Cardiac muscle cell (in vitro differentiated cells and primary cell): ENCODE measurements around the gene ADAMTSL1. TPM values are rescaled to one million over a fixed set of nuclear protein-coding genes. Genes with fewer than 3 reads are reported as not detected.

ENCODE experiments used
- DNase-seq, 2 donors: peaks; one replicate each; pipeline versions ENCODE4 v3.0.0 to v3.0.0-alpha.2; 2010 to 2017; ENCODE audit warnings: low read depth in 1 of 2, low spot score in 1 of 2
- H3K27ac ChIP-seq: fragments of 200-600 bp; sonication (generic); 2 replicates; pipeline ENCODE4 v1.5.1; 2016
- H3K27me3 ChIP-seq: fragments of 200-600 bp; sonication (generic); 2 replicates; pipeline ENCODE4 v1.6.0; 2016; ENCODE audit warnings: control low read depth
- H3K36me3 ChIP-seq: fragments of 200-600 bp; sonication (generic); 2 replicates; pipeline ENCODE4 v1.5.1; 2016; ENCODE audit warnings: control low read depth
- H3K4me1 ChIP-seq: fragments of 200-600 bp; sonication (generic); 2 replicates; pipeline ENCODE4 v1.8.1; 2017; ENCODE audit warnings: low read depth, mild to moderate bottlenecking, mixed run types
- H3K4me3 ChIP-seq: fragments of 200-600 bp; sonication (generic); 2 replicates; pipeline ENCODE4 v1.5.1; 2016; ENCODE audit warnings: mild to moderate bottlenecking
- H3K9me3 ChIP-seq: fragments of 200-600 bp; sonication (generic); 2 replicates; pipeline ENCODE4 v1.5.1; 2017; ENCODE audit warnings: low read depth, mild to moderate bottlenecking, control low read depth
- CTCF ChIP-seq: IDR thresholded peaks from 2 replicates; pipeline ENCODE4 v1.5.1; 2012; ENCODE audit warnings: low read depth, mild to moderate bottlenecking, low read length
- polyA plus RNA-seq: library from polyadenylated mRNA; unstranded; fragments of >200 nt; fragmentation: Nextera tagmentation; extraction: Ambion mirVana; gene quantifications from 2 replicates; pipeline ENCODE4 v1.2.1, GENCODE V29; 2016
- total RNA-seq: library from RNA; depleted of rRNA; stranded (reverse); fragments of >200 nt; gene quantifications from 2 replicates; pipeline ENCODE4 v1.2.3, GENCODE V29; 2016

ADAMTSL1 gene
- total and polyA plus RNA-seq, 2 experiments from 2014 or later, result 12.6 to 63.0 TPM

- Histone ChIP-seq H3K4me1 (peaks cover 31% of the 10 kb centered on the region), H3K36me3 (no peaks in the 10 kb centered on the region), H3K4me3 (no peak overlapping the region), H3K27me3 (no peaks in the 10 kb centered on the region), H3K9me3 (no peaks in the 10 kb centered on the region), H3K27ac (peak overlapping the region; percentile 80)
- DNase-seq, result peak; percentile 45 to 59
- TF ChIP-seq CTCF, result no peak
Observed at GRCh38 chr9:18437315-18438201, 36.4 kb upstream of the ADAMTSL1 start.

- H3K36me3 ChIP-seq, result no peaks in the 10 kb centered on the region
- H3K27me3 ChIP-seq, result no peaks in the 10 kb centered on the region
- H3K4me3 ChIP-seq, result no peak overlapping the region
- peak; percentile 37 to 71 for DNase-seq
- peaks cover 31% of the 10 kb centered on the region for H3K4me1 ChIP-seq
- peak overlapping the region; percentile 80 for H3K27ac ChIP-seq
- no peaks in the 10 kb centered on the region for H3K9me3 ChIP-seq
- TF ChIP-seq CTCF, result peak; percentile 50
Observed at GRCh38 chr9:18438300-18438925, 35.5 kb upstream of the ADAMTSL1 start.

GRCh38 chr9:18438951-18439350 lies 35.0 kb upstream of the ADAMTSL1 start:
- Histone ChIP-seq H3K9me3 (no peaks in the 10 kb centered on the region), H3K4me1 (peaks cover 31% of the 10 kb centered on the region), H3K4me3 (no peak overlapping the region), H3K27me3 (no peaks in the 10 kb centered on the region), H3K36me3 (no peaks in the 10 kb centered on the region), H3K27ac (no peak overlapping the region)
- peak in 1 of 2 donors; percentile 58 for DNase-seq
- no peak for TF ChIP-seq CTCF

GRCh38 chr9:18441261-18441660 lies 32.7 kb upstream of the ADAMTSL1 start:
- no peak for TF ChIP-seq CTCF

GRCh38 chr9:18442629-18443491 lies 31.1 kb upstream of the ADAMTSL1 start:
- no peaks in the 10 kb centered on the region for H3K36me3 ChIP-seq
- peaks cover 28% of the 10 kb centered on the region for H3K4me1 ChIP-seq
- no peaks in the 10 kb centered on the region for H3K27me3 ChIP-seq
- peak; percentile 94 for TF ChIP-seq CTCF
- no peak overlapping the region for H3K4me3 ChIP-seq
- H3K9me3 ChIP-seq, result no peaks in the 10 kb centered on the region
- H3K27ac ChIP-seq, result peak overlapping the region; percentile 15
- peak; percentile 78 to 89 for DNase-seq

More at GRCh38 chr9:18441261-18441660, 32.7 kb upstream of the ADAMTSL1 start:
- Histone ChIP-seq H3K4me1 (peaks cover 31% of the 10 kb centered on the region), H3K9me3 (no peaks in the 10 kb centered on the region), H3K27me3 (no peaks in the 10 kb centered on the region), H3K36me3 (no peaks in the 10 kb centered on the region), H3K27ac (no peak overlapping the region), H3K4me3 (no peak overlapping the region)
- no peak for DNase-seq
